ENCODE results near the gene ACACA.

ACACA gene

DNA sequence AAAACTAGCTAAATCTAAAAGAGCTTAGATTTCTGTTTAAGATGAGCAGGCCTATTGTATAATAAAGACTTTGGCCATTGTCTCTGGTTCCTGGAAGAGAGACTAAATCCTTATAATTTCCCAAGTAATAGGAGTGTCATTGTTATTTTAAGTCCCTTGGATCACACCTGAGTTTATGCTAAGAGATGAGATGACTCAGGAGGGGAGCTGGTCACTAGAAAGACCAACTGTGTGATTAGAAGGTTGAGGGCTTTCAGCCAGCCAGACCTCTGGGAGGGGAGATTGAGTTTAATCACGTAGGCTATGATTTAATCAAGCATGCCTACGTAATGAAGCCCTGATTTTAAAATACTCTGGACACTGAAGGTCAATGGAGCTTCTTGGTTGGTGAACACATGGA, 187.8 kb downstream of the ACACA start:
- no peaks in the 10 kb centered on the region for H3K36me3 ChIP-seq (ENCODE audit: control insufficient read depth, insufficient read depth, low read length)
- no peak overlapping the region for H3K27ac ChIP-seq
- TF ChIP-seq, protein P1, sequence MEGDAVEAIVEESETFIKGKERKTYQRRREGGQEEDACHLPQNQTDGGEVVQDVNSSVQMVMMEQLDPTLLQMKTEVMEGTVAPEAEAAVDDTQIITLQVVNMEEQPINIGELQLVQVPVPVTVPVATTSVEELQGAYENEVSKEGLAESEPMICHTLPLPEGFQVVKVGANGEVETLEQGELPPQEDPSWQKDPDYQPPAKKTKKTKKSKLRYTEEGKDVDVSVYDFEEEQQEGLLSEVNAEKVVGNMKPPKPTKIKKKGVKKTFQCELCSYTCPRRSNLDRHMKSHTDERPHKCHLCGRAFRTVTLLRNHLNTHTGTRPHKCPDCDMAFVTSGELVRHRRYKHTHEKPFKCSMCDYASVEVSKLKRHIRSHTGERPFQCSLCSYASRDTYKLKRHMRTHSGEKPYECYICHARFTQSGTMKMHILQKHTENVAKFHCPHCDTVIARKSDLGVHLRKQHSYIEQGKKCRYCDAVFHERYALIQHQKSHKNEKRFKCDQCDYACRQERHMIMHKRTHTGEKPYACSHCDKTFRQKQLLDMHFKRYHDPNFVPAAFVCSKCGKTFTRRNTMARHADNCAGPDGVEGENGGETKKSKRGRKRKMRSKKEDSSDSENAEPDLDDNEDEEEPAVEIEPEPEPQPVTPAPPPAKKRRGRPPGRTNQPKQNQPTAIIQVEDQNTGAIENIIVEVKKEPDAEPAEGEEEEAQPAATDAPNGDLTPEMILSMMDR (IDR thresholded peaks at IDR 0.05) = no peak
- H3K27me3 ChIP-seq (ENCODE audit: control insufficient read depth, insufficient read depth, low read length) = no peaks in the 10 kb centered on the region
- H3K9me3 ChIP-seq (ENCODE audit: control insufficient read depth, low read length) = no peaks in the 10 kb centered on the region
- no peak overlapping the region for H2AFZ ChIP-seq
- no peak overlapping the region for H3K9ac ChIP-seq
- H3K79me2 ChIP-seq = no peaks in the 10 kb centered on the region
- no peak overlapping the region for H3K4me2 ChIP-seq (ENCODE audit: low read length)
- H3K4me1 ChIP-seq = no peaks in the 10 kb centered on the region
- H3K4me3 ChIP-seq (ENCODE audit: low read depth, low read length) = no peak overlapping the region

DNA sequence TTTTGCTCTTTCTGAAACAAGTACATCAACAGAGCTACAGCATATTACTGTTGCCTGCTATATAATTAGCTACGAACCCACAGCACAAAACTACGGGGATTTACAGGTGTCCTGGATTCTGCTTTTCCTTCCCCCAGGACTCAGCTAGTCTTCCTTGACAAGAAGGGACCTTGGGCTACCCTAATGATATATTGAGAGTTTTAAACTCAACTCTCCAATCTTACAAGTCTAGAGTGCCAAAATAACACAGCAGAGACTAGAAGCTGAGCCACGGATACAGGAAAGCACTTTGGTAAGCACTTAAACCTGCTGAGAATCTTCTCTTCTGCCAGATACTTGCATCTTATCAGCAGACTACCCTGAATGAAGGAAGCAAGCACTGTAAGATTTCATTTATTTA, 192.2 kb downstream of the ACACA start:
- no peaks in the 10 kb centered on the region for H3K79me2 ChIP-seq
- H3K9me3 ChIP-seq (ENCODE audit: control insufficient read depth, low read length) = no peaks in the 10 kb centered on the region
- no peak overlapping the region for H3K4me3 ChIP-seq (ENCODE audit: low read depth, low read length)
- no peak overlapping the region for H2AFZ ChIP-seq
- H3K27ac ChIP-seq = no peak overlapping the region
- no peak overlapping the region for H3K4me2 ChIP-seq (ENCODE audit: low read length)
- H3K36me3 ChIP-seq (ENCODE audit: control insufficient read depth, insufficient read depth, low read length) = no peaks in the 10 kb centered on the region
- no peaks in the 10 kb centered on the region for H3K27me3 ChIP-seq (ENCODE audit: control insufficient read depth, insufficient read depth, low read length)
- no peaks in the 10 kb centered on the region for H3K4me1 ChIP-seq
- TF ChIP-seq, protein P1 (IDR thresholded peaks at IDR 0.05) = no peak
- H3K9ac ChIP-seq = no peak overlapping the region

DNA sequence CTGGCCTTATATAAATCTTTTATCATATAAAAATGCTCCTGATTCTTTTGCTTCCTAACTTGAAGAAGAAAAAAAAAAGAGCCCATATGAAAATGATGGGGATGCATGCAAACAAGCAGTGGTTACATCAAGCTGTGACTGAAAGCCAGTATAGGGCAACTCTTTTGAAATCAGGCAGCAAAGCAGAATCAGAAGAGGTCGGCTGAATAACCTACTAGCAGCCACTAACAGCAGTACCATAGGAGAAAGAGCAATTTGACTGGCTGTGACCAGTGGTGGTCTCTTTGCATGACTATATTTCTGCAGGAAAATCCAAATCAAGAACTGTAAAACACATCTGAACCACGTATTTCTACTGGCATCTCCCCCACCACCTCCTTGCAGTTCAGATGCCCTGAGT, 192.7 kb downstream of the ACACA start:
- H3K4me2 ChIP-seq (ENCODE audit: low read length) = no peak overlapping the region
- no peaks in the 10 kb centered on the region for H3K36me3 ChIP-seq (ENCODE audit: control insufficient read depth, insufficient read depth, low read length)
- TF ChIP-seq, protein P1 (IDR thresholded peaks at IDR 0.05) = no peak
- no peak overlapping the region for H3K9ac ChIP-seq
- H3K79me2 ChIP-seq = no peaks in the 10 kb centered on the region
- H3K4me3 ChIP-seq (ENCODE audit: low read depth, low read length) = no peak overlapping the region
- no peaks in the 10 kb centered on the region for H3K27me3 ChIP-seq (ENCODE audit: control insufficient read depth, insufficient read depth, low read length)
- no peaks in the 10 kb centered on the region for H3K4me1 ChIP-seq
- H3K27ac ChIP-seq = no peak overlapping the region
- H2AFZ ChIP-seq = no peak overlapping the region
- H3K9me3 ChIP-seq (ENCODE audit: control insufficient read depth, low read length) = no peaks in the 10 kb centered on the region

DNA sequence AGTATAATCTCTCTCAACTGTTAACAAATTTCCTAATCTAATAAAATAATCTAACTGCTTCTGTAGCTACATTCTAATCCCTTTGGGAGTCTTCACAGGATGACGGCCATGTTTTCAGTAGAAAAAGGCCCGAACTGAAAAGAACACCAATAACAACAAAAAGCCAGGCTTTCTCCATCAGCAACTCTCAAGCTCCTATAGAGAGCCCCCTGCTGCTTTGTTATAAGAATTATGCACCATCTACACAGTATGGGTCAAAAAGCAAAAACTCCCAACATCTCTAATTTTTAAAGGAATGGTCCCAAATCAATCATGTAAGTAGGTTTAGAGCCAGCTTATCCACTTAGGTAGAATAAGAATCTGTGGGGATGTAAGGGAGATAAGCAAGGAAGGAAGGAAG, 194.5 kb downstream of the ACACA start:
- Histone ChIP-seq H3K9ac (no peak overlapping the region), H3K9me3 (ENCODE audit: control insufficient read depth, low read length) (no peaks in the 10 kb centered on the region), H3K4me3 (ENCODE audit: low read depth, low read length) (no peak overlapping the region), H2AFZ (no peak overlapping the region), H3K79me2 (no peaks in the 10 kb centered on the region), H3K4me2 (ENCODE audit: low read length) (no peak overlapping the region), H3K4me1 (no peaks in the 10 kb centered on the region), H3K27ac (no peak overlapping the region), H3K27me3 (ENCODE audit: control insufficient read depth, insufficient read depth, low read length) (no peaks in the 10 kb centered on the region), H3K36me3 (ENCODE audit: control insufficient read depth, insufficient read depth, low read length) (no peaks in the 10 kb centered on the region)
- TF ChIP-seq, protein P1 (IDR thresholded peaks at IDR 0.05) = no peak

DNA sequence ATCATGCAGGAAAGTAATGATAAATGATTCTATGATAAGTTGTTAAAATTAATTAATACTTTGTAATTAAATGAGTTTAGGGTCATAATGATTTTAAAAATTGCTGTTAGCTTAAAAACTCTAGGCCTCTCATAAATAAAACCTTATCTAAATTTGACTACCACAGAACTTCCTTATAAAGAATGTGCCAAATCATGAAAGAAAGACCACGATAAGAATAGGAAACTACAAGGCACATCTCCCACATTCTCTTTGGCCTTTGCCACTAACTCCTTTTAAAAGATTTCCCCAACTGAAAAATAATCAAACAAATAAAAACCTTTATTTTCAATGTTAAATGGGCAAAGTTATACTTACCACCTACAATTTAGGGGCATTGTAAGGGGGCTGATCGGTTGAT, 195.5 kb downstream of the ACACA start:
- Histone ChIP-seq H3K4me1 (no peaks in the 10 kb centered on the region), H3K9me3 (ENCODE audit: control insufficient read depth, low read length) (no peaks in the 10 kb centered on the region), H3K79me2 (no peaks in the 10 kb centered on the region), H3K9ac (no peak overlapping the region), H3K27ac (no peak overlapping the region), H3K27me3 (ENCODE audit: control insufficient read depth, insufficient read depth, low read length) (no peaks in the 10 kb centered on the region), H3K4me2 (ENCODE audit: low read length) (no peak overlapping the region), H3K4me3 (ENCODE audit: low read depth, low read length) (no peak overlapping the region), H2AFZ (no peak overlapping the region), H3K36me3 (ENCODE audit: control insufficient read depth, insufficient read depth, low read length) (no peaks in the 10 kb centered on the region)
- TF ChIP-seq, protein P1 (IDR thresholded peaks at IDR 0.05) = no peak
